Amniotic epithelial cell (primary cell): ENCODE data around the gene COPZ1.
"Not testable (repeated sequence)": the region's sequence is repeated elsewhere in the genome, so short reads cannot be mapped to it uniquely, and the experiment has no call there.

ENCODE experiments used
- DNase-seq: peaks from one replicate; pipeline ENCODE4 v3.0.0-alpha.2; 2010; ENCODE audit warnings: low read depth

The COPZ1 gene

DNA sequence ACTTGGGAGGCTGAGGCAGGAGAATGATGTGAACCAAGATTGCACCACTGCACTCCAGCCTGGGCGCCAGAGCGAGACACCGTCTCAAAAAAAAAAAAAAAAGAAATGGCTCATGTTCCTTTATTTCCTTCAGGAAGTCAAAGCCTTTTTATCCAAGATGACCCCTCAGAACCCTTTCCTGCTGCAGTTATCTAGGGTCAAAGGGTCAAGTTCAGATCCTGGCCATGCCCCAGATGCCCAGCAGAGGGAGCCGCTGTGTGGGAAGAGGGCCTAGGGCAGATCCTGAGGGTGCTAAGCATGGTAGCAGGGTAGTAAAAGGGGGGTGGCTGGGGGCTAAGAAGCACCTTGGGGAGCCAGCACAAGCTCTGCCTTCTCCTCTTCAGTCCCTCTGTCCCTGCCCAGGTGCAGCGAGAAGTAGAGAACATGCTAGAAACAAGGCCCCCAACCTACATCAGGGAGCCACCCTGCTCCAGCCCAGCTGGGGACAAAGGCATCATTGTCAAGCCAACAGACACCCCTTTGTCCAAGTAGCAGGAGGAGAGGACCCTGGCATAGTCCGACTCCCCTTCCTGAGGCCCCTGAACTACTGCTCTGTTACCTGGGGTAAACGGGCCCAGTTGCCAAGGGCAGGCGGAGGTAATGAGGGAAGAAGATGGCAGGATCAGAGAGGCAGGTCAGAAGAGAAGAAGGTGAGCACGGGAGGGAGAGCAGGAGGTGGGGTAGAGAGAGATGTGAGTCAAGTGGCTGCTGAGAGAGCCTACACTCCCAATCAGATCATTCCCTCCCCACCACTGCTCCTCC lies 30.6 kb upstream of the COPZ1 start:
- DNase-seq, result peak; percentile 38

DNA sequence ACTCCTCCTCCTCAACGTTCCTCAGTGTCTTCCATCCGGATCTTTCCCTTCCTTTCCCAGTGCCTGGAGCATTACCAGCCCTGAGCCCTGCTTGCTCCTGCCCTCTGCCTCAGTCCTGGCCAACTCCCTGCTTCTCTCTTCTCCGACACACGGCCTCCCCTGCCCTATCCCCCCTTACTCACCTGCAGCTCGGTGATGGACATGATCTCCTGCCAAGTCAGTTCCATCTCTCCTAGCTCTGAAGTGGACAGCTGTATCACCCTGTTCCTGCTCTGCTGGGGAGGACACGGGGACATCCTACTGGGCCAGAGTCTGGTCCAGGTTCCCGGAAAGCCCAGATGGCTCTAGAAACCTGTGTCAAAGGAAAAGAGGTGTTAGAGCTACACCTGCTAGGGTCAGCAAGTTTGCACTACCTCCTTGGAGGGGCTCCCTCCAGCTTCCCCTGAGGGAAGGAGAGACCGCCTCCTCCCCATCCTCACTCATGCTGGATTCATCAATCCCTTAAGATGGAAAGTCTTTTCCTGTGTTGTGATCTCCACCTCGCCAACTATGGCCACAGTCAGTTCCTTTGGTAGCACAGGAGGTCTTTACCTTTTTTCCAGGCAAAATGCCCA lies 29.9 kb upstream of the COPZ1 start:
- DNase-seq, result no peak

DNA sequence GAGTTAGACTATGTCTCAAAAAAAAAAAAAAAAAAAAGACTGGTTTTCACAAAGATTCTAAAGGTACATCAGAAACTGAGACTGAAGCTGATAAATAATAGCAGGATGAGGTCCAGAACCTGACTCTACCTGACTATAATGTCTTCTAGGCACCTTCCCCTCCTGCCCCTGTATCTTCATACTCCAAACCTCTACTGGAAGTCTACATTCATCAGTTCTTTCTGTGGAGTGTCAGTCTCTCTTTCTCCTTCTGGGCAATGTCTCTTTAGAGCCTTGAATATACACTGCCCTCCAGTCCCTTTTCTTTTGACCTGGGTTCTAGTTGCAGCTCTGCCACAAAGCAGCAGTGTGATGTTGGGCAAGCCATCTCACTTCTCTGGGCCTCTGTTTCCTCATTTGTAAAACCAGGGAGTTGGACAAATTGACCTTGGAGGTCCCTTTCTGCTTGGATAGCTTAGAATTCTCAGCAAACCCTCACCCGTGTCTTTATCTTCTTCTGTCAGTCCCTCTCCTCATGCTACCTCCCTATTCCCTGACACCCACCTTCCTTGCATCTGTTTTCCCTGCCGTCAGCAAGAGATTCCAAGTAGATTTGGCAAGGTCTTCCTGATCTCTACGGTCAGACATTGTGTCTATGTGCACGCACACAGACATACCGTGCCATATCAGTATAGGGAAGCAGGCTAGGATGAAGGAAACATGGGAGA lies 28.4 kb upstream of the COPZ1 start:
- no peak for DNase-seq

DNA sequence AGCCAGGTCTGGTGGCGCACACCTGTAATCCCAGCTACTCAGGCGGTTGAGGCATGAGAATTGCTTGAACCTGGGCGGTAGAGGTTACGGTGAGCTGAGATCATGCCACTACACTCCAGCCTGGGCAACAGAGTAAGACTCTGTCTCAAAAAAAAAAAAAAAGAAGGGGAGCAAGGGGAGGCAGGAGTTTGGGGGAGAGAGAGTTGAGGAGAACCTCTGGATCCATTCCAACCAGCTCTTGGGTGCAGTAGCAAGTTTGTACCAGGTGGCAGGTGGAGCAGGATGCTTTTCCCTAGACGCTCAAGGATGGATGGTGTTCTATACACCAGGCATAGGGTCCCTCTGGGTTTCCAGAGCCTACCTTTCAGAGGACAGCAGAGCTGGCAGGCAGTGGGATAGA lies 26.0 kb upstream of the COPZ1 start:
- DNase-seq, result no peak

DNA sequence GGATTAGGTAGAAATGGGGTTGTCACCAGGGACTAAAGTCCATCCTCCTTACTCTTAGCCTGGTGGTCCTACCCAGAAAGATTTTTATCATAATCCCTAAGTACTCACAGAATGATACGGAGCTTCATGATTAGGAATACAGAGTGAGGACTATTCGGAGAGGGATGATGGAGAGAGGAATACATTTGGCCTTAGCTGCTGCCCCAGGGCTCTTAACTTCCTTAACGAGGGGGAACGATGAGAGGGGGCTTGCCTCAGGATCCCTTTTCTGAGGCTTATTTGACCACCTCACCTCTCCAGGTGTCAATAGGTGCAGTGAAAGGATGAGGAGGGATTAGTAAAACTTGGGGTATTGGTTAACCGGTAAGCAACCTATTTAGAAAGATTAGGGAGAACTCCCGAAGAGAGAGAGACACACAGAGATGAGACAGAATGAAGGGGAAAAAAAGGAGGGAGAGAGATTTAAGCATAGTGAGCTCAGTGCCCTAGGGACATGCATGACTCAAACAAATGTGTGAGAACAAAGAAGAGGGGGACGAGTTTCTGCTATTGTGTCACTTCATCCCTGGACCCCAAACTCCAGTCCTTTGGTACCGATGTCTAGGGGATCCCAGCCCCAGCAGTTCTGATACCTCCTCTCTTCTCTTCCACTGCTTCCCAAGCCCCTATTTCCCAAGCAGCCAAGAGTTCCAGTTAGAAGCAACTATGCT lies 25.3 kb upstream of the COPZ1 start:
- DNase-seq, result no peak

DNA sequence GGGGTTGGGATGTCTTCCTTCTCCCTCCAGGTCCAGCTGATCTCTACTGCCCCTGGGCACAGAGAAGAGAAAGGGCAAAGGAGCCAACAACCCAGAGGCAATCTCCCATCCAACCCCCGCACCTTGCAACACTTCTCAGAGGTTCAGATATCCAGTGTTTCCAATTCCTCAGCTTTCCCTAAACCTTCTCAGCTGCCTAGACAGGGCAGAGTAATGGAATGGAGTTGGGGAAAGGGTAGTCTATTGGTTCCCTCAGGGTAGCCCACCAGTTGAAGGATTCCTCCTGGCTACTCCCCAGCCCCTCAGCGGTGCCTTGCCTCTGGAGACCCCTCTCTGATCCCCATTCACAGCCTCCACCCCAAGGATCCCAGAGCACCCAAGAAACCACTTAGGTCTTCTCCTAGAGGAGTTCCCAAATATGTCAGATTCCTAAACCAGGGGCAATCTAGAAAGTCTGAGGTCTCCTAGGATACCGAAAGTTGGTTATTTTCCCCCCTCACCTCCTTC lies 24.7 kb upstream of the COPZ1 start:
- DNase-seq, result no peak

DNA sequence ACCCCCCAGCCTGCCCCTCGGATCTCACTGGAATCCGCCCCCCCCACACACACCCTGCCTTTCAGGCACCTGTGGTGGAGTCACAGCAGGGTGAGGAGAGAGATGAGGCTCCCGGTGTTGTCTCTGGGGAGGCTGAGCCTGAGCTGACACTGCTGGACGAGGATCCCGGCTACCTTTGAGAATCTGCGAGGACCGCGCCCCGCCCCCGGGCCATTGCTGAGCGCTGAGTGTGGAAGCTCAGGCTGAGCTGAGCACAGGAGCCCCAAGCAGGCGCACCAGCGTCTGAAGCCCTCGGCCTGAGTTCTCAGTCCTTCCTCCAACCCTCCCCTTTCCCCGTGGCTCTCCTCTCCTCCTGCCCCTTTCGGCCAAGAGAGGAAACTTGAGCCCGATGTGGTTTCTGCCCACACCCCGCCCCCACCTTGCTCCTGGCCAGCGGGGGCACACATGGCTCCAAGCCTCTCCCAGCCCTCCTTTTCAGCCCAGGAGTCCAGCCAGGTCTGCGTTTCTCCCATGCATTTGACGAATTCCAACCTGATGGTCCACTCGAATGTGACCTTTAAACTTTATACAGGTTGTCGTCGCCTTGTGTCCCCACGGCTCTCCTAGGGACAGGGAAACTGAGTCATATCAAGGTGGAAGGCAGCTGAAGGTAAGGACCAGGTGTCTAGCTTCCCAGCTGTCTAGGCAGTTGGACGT lies 24.1 kb upstream of the COPZ1 start, which contains the start of gene NFE2:
TSS of gene NFE2 (minus strand) at position 284 of the 696 bp plus-strand sequence. CDS start 5,767 bp downstream, outside the sequence.
- peak; percentile 72 for DNase-seq

DNA sequence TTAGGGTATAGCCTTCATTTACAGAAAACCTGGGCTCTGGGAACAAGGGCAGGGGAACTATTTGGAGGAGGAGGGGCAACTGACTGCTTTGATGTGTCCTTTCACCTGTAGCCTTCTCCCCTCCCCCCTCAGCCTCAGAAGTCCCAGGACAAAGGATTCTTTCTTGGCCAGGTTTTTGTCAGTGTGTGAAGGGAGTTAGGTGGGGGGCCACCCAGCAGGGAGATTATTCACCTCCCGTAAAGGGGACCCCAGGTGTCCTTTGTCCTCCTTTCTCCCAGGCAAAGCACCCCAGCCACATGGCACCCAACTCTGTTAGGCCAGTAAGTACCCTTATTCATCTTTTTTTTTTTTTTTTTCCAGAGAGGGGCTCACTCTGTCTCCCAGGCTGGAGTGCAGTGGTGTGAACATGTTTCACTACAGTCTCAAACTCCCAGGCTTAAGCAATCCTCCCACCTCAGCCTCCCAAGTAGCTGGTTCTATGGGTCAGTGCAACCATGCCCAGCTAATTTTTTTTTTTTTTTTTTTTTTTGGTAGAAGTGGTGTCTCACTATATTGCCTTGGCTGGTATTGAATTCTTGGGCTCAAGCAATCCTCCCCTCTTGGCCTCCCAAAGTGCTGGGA lies 23.4 kb upstream of the COPZ1 start:
- no peak for DNase-seq

DNA sequence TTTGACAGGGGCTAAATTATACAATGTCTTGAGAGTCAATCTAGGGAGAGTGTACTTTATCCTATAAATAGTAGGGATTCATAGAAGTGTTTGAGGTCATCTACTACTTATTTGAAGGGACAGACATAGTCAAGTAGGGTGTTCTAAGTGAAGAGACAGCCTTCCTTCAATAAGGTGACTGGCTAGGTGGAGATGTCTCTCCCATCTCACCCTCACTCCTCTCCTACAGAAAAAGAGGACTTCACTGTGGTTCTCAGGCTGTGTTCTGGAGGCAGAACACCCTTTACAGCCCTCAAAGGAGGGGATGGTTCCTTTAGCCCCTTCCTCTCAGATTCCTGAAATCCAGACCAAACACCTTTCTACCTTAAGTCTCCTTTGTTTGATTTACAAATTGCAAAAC lies 21.3 kb upstream of the COPZ1 start:
- no peak for DNase-seq

DNA sequence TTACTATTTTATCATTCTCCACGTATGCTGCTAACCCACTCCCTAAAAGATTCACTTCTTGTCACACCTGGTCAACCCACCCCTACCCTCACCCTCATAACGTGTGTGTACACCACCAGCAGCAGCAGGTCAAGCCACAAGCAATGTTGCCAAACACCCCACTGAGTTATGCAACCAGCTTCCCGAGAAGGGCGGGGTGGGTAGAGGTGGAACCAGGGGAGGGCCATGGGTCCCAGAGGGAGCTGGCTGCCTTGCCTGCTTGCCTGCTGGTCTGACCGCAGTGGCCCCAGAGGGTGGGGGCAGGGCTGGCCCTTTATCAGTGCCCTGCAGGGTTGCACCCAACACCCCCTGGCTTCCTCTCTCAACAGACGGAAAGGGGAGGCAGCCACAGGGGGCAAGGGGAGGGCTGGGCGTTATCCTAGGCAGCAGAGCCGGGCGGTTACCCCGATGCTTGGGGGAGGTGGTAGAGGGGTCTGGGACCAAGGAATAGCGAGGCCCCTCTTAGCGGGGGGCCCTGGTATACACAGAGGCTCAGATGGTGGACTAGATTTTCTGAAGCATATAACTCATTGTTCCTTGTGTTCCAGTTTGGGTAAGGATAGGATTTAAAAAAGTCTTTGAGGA lies 20.6 kb upstream of the COPZ1 start:
- DNase-seq, result peak; percentile 87

DNA sequence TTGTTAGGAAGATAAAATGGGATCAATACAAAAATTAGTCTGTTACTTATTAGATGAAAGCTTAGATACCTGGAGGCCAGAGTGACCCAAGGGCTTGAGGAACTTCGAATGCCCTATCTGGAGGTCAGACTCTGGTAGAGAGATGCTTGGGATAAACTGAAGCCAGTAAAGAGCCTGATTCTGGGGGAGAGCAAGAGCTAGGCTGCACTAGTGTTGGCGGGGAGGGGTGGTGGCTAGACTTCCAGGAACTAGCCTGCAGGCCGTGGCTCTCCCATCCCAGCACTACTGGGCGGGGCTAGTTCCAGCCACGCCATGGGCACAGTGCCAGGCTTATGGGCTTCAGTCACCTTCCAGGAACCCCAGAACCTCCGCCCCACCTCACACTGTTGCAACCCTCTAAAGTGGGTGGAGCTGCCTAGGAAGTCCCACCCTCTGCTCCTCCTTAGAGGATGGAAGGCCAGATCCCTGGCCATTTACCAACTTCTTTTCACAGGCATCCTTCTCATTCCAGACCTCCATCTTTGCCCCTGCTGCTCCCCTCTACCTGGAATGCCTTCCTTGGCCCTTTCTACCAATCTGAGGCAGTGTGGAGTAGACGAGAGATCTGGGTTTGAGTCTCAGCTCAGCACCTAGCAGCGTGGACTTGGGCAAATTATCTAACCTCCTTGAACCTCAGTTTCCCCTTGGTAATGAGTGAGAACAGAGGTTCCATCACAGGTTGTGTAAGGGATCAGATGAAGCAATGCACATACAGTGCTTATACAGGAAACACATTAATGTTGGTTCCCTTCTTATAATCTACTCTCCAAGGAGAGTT lies 17.8 kb upstream of the COPZ1 start:
- DNase-seq, result peak; percentile 94

DNA sequence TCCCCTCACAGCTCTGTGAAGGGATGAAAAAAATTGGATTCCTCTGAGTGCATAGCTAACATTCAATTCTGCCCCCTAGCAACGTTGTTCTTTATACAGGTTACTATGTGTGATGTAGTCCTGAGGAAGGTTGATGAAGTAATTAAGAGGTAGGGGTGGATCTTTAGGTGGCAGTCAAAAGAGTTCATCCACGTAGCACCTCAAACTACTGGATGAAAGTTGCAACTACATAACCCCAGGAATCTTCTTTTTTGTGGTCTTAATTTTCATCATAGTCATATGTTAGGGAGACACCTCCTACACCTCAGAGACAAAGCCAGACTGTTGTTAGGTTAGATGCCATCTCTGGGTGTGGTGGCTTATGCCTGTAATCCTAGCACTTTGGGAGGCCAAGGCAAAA lies 13.9 kb upstream of the COPZ1 start:
- no peak for DNase-seq

DNA sequence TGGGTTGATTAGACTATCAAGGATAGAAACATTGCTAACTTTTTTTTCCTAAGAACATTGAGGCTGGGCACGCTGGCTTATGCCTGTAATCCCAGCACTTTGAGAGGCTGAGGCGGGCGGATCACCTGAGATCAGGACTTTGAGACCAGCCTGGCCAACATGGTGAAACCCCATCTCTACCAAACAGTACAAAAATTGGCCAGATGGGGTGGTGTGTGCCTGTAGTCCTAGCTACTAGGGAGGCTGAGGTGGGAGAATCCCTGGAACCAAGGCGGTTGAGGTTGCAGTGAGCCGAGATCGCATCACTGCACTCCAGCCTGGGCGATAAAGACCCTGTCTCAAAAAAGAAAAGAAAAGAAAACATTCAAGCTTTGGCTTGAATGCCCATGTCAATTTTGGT lies 12.6 kb upstream of the COPZ1 start:
- DNase-seq, result not testable (repeated sequence)

DNA sequence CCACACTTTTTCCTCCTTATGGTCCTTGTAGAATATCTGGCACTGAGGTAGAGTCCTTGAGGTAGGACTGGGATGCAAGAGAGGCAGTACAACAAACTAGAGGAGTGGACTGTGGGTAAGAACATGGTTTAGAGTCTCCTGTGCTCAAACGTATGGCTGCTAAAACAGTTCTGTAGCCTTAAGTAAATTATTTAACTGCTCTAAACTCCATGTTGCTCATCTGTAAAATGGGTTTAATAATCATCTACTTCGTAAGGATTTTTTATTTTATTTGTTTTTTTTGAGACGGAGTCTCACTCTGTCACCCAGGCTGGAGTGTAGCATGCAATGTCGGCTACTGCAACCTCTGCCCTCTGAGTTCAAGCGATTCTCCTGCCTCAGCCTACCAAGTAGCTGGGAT lies 3.6 kb upstream of the COPZ1 start:
- no peak for DNase-seq

DNA sequence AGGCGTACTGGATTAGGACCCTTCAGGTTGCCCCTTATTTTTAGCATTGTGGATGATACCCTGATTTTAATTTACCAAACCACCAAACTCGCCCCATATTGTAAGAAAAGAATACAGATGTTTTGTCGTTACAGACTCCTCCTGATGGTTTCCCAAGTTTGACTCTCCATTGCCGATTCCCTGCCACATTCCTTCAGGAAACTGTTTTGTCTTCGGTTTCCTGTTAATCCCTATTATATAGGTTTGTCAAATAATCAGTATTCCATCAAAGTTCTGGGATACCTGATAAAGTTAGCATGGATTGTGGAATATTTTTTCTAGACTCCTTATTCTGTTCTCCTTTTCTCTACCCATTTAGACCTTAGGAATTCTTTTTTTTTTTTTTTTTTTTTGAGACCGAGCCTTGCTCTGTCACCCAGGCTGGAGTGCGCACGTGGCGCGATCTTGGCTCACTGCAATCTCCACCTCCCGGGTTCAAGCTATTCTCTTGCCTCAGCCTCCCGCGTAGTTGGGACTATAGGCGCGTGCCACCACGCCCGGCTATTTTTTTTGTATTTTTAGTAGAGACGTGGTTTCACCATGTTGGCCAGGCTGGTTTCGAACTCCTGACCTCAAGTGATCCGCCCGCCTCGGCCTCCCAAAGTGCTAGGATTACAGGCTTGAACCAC lies 645 bp downstream of the COPZ1 start:
- DNase-seq, result not testable (repeated sequence)

DNA sequence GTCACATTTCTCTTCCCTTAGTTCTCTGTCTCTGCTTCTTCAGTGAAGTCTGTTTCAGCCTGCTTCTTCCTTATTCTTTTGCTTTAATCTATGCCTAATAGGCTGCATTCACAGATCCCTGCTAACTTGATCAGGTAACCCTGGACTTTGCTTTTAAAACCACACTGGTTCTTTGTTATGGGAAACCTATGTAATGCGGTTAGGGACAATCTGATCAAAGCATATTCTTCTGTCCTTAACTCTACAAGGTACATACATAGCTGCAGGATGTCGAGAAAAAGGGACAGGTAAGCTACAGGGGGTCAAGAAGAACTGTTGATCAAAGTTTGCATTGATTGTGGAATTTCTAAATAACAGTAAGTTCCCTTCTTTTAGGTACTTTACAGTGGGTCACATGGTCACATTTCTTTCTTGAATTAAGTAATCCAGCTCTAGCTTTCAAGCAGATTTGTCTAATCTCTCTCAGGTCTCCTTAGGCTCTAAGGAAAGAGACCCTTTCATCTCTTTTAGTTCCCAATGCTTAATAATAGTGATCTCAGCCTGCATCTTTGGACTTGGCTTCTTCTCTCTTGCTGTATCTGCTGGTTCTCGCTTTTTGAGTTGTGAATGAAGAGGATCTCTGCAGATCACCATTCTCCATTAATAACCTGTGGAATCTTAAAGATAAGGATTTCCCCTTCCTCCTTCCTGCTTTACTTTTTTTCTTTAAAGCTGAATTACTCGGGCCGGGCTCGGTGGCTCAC lies 3.8 kb downstream of the COPZ1 start:
- no peak for DNase-seq

DNA sequence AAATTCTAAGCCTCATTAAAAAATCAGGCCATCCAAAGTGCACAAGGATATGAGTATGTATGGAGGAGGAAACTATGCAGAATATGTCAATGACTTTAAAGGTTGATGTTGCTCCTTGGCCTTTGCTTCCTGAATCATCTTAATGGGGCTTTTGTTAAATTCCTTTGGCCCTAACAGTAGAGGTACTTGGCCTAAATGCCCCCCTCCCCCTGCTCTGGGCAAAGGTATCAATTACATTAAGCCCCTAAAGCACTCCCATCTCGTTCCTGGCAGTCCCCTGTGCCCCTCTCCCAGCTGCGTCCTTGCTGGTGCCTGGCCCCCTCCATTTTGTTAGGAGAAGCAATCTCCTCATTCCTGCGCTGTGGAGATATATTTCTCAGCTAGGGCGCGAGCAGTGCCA lies 4.8 kb downstream of the COPZ1 start:
- DNase-seq, result no peak

DNA sequence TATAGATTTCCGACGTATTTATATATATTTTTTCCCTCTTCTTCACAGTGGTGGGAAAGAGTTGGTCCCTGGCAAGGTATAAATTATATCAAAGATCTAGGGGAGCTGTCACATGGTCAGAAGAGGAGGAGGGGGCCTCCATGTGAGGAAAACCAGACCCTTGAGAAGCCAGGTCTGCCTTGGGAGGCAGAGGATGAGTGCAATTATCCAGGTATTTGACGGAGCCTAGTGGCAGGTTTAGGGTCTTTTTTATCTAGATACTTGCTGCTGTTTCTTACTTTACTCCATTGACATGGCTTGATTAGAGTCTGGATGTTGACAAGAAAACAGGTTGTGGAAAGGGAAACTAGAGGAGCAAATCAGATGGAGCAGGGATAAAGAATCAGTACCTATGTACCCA lies 5.5 kb downstream of the COPZ1 start:
- no peak for DNase-seq

DNA sequence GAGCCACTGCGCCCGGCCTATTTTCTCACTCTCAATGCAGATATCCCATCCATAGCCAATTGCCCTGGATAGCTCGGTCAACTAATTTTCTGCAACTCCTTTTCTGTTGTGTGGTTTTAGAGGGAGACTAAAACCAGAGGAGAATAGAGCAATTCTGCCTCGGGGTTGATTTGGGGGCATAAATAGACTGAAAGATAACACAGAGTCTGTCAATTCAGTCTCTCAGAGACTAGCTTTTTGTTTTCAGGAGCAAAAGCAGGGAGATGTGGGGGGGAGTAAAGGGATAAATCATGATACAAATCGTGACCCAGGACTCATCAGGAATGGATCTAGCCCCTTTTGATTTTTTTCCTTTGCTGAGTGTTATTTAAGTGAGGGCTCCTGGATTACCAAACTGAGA lies 6.5 kb downstream of the COPZ1 start:
- DNase-seq, result no peak
